Fibroblast of mammary gland (primary cell): Measurements from ENCODE around the gene AHNAK.

Experiments used
- DNase-seq: peaks from one replicate; pipeline ENCODE4 v3.0.0-alpha.2; 2010; ENCODE audit warnings: low read depth
- H3K4me3 ChIP-seq: 2 replicates; pipeline ENCODE4 v1.5.1; 2011; ENCODE audit warnings: low read depth, mild to moderate bottlenecking, low read length, moderate library complexity; ENCODE audit not compliant: control insufficient read depth
- CTCF ChIP-seq: conservative IDR thresholded peaks from 2 replicates; pipeline ENCODE4 v1.5.1; 2011; ENCODE audit warnings: low read depth, low read length, inconsistent platforms; ENCODE audit not compliant: control insufficient read depth, insufficient read depth

AHNAK gene

GRCh38 chr11:62497132-62497801, 49.3 kb downstream of the AHNAK start:
- no peak overlapping the region for H3K4me3 ChIP-seq
- TF ChIP-seq CTCF, result peak; percentile 36
- DNase-seq, result peak; percentile 72

- no peak for TF ChIP-seq CTCF
- H3K4me3 ChIP-seq, result no peak overlapping the region
- DNase-seq, result no peak
Observed at GRCh38 chr11:62496676-62497075, 49.9 kb downstream of the AHNAK start.

GRCh38 chr11:62494246-62494645, 52.4 kb downstream of the AHNAK start:
- TF ChIP-seq CTCF, result no peak
- H3K4me3 ChIP-seq, result no peak overlapping the region
- no peak for DNase-seq

GRCh38 chr11:62493801-62494200, 52.8 kb downstream of the AHNAK start:
- DNase-seq, result no peak
- no peak for TF ChIP-seq CTCF
- no peak overlapping the region for H3K4me3 ChIP-seq

- H3K4me3 ChIP-seq, result no peak overlapping the region
- DNase-seq, result no peak
- no peak for TF ChIP-seq CTCF
Observed at GRCh38 chr11:62492586-62492985, 54.0 kb downstream of the AHNAK start.

- no peak overlapping the region for H3K4me3 ChIP-seq
- no peak for DNase-seq
- no peak for TF ChIP-seq CTCF
Observed at GRCh38 chr11:62491571-62492329, 54.9 kb downstream of the AHNAK start.
